Hippocampal formation (tissue), 2 donors: ENCODE data around the gene DUSP14.

Experiments
- DNase-seq, 2 donors: peaks; one replicate each; lab custom pipeline; 2025; lab: John Stamatoyannopoulos, UW

DUSP14 gene

GRCh38 chr17:37558299-37558698 is 68.6 kb downstream of the DUSP14 start:
- DNase-seq, result no peak

DNA sequence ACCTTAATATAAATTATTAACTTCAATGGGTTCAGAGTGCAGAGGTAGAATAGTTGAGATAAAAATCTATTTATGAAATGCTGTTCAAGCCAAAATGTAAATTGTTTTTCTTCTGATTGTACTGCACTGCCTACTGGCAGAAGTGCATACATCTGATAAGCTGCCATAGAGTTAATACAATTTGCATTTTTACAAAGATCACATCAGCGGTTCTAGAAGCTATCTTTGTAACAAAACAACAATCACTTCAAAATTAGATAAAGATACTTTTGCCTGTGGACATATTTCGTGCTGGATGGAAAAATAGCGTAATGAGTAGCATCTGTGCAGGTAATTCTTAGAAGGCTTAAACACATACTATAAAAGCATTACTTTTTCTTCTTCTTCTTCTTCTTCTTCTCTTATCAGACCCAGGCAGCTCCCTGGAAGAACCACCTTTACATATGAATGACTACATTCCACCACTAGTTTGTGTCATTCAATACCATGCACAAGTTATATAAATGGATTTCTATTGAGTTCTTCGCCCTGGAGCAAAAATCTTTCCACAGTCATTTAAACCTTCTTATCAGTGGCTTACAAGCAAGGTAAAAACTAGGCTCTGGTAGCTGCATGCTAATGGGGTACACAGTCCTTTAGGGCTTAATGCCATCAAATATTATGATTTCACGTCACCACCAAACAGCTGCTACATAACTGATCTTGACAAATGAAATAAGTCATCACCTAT is 72.5 kb downstream of the DUSP14 start:
- DNase-seq, result no peak
